Cerebellar cortex (tissue), 1 donor: ENCODE results near the gene VSTM2B.
"Not testable (repeated sequence)": the region's sequence is repeated elsewhere in the genome, so short reads cannot be mapped to it uniquely, and the experiment has no call there.

Experiments used
- DNase-seq: peaks from one replicate; pipeline ENCODE4 v3.0.0-alpha.2; 2015; ENCODE audit warnings: low spot score

The VSTM2B gene

DNA sequence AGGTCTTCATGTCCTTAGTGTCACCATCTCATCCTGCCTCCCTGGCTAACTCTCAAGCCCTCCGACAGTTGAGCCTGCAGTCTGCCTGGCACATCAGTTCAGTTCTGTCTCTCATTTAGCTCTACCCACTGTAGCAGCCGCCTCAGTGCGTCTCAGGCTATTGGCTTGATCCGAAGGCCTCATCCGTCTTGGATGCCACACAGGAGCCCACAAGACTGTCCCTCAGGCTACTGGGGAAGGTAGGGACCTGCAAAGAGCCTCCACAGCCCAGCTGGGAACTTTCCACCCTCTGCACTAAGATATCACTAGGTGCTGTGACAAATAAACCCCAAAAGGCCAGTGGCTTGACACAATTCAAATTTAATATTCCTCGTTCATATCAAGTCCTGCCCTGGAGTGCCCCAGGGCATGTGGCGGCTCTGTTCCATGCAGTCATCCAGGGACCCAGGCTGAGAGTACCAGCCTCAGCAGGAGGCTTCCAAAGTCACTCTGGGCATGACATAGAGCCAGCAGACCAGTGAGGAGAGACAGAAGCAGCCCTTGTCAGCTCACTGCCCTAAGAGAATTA, 5.7 kb downstream of the VSTM2B start:
- DNase-seq: no peak

DNA sequence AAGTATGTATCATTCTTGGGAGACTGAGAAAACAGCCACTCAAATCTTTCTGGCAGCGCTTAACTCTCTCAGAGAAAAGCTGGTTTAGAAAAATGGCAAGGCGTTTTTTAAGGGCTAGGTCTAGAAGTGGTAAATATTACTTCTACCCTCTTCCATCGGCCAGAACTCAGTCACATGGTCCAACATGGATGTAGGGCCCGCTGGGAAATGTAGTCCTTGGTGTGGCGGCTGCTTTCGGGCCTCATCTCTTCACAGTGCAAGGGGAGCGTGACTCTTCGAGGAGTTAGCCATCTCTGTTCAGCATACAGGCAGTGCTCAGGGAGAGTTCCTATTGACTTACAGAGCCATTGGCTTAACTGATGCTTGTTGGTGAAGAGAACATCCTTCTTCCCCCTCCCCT, 6.3 kb downstream of the VSTM2B start:
- peak; percentile 24 for DNase-seq

DNA sequence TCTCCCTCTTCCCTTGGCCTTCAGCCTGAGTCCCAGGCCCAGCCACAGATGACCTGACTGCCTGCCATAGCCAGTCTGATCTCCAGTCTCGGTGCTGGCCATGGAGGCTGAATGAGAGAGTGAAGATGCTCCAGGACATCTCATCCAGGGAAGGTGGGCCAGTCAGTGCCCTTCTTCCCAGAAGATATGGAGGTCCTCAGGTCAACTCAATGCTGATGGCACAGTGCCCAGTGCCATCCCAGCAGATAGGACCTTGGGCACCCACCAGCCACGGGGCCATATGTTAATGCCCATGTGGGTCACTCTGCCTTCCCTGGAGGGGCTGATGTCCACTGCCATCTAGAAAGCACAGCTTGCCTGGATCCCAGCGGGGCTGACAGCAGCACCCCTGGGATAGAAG, 7.2 kb downstream of the VSTM2B start:
- no peak for DNase-seq

DNA sequence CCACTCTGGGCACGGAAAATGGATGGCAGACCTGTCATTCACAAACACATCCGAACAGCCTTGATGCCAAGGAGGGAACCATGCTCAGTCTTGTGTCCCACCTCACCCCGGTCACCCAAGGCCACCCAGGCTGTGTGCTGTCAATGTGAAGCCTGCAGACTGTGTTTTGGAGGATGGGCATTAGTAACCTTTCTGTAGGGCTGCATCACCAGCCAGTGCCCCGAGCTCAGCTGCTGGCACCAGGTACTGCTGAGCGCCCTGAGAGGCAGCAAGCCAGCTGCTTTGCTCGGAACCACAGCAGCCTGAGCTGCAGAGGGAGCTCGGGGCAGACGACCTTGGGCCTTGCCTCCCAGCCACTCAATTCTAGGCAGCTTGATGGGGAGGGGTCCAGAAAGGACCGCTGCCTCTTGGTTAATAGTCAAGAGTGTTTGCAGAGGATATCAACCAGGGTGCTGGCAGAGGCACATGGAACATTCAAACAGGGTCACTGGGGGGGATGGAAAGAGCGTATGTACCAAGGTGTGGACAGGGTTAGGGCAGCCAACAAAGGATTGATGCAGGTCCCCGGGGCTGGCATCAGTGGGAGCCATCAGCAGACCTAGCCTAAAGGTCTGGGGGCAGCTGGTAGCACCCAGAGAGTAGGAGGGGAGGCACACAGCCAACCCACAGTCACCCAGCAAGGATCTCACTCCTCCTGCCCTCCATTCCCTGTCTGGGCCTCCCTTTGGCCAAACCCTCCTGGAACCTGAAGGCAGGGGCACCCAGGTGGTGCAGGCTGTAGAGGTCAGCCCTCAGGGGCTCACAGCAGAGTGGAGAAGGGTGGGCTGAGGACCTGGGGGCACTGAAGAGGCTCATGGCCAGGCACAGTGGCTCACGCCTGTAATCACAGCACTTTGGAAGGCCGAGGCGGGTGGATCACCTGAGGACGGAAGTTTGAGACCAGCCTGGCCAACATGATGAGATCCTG, 8.1 kb downstream of the VSTM2B start:
- DNase-seq: no peak

DNA sequence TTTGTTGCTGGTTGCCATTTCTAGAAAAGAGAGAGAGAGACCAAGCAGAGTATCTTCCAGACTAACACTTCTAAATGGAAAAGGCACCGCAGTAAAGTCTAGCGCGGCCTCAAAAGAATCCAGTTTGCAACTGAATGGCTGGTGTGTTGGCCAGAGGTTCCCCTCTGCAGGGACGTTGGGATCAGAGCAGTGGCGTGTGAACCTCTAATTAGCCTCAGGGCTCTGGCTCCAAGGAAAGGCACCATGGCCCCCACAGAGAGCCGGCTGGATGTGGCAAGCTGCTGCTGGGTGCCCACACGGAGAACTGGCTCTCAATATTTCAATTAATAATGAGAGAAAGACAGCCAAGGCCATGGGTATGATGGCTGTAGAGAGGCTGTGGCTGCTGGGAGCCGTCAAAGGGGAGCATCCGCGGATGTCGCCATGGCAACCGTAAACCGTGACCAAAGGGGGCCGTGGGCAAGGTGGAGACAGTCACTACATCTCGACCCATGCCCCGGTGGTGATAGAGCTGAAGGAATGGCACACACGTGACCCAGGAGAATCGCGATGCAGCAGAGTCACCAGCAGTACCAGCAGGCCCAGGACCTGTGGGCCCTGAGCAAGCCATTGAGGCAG, 9.5 kb downstream of the VSTM2B start:
- no peak for DNase-seq

DNA sequence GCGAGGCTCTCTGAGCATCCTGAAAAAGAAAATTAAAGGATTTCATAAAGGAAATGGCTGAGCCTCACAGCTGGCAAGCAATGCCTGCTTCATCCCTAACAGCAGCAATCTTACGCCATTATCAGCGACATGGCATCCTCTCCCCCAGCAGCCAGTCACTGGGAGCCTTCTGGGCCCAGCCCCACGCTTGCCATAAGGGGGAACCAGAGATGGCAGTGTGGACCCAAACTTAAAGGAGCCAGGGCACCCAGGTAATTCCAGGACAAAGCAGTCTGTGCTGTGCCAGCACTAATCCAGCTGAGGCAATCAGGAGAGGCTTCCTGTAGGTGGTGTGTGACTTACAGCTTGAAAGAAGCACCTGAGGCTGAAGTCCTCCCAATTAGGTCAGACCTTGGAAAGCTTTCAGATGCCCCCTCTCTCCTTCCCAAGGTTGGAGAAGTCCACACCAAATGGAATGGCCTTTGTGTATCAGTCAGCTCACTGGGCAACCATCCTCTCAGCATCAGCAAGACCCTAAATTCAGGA, 10.3 kb downstream of the VSTM2B start:
- no peak for DNase-seq

DNA sequence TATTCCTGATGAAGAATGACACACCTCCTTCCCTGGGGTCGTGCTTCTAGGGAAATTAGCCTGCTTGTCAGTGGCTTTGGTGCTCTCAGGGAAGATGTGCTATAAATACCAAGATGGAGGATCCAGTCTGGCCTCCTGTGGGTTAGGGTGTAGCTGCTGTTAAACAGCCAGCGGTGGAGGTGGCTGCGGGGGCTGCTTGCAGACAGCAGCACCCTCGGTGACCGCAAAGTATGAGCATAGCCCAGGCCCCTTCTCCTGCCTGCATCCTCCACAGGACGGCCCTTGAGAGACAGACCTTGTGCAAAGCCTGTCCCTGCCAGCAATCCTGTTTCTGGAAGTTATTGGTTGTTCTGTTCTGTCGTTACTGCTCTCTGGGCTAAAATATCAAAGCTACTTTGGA, 11.4 kb downstream of the VSTM2B start:
- no peak for DNase-seq

DNA sequence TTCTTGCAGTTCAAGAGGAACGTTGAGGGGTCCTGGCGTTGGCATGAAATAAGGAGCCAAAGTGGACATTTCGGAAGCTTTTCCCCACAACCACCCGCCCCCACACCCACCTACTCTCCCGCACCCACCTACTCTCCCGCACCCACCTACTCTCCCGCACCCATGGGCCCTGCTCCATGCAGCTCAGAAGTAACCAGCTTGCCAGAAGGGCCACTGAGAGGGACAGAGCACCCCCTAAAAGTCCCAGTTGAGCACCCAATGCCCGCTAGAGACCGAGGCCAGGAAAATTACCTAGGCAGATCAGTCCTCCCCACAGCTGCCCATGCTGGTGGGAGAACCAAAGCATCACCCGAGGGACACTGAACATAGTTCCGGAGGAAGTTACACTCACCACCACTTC, 11.8 kb downstream of the VSTM2B start:
- DNase-seq: no peak

DNA sequence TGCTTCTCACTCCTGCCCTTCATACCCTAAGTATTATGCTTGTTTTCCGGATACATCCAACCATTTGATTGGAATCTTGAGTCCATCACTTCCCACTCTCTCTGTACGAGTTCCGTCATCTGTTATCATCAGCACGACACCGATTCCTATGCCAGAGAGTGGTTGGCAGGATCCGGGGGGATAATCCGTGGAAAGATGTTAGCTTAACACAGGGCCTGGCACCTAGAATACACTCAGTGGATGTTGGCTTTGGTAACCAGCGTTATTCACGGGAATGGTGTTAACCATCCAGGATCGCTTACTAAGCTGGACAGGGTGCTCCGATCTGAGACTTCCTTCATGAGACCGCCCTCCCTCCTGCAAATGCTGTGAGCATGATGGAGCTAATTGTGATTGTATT, 12.4 kb downstream of the VSTM2B start:
- DNase-seq: no peak

DNA sequence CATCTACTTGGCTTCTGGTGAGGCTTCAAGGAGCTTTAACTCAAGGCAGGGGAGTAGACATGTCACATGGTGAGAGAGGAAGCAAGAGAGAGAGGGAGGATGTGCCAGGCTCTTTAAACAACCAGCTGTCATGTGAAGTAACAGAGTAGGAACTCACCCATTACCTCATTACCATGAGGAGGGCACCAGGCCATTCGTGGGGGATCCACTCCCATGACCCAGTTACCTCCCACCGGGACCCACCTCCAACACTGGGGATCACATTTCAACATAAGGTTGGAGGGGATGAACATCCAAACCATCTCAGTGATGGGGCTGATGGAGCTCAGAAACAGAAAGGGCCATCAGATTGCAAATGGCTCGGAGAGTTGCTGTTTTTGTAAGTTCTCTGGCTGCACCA, 12.9 kb downstream of the VSTM2B start:
- no peak for DNase-seq

DNA sequence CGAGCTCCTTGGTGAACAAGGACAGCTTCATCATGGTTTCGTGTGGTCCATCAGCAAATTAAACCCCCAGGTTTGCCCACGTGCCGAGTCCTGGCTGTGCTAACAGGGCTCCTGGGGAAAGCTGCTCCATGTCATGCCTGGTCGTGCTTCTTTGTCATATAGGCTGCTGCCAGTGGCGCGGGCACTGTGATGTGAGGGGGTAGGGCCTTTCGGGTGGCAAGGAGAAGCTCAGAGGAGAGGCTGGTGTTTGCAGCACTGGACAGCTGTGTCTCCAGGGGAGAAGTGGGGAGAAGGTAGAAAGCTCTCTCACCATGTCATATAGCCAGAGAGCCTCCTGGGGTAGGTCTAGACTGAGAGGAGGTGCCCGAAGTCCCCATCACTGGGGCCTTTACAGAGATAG, 13.3 kb downstream of the VSTM2B start:
- DNase-seq: no peak

DNA sequence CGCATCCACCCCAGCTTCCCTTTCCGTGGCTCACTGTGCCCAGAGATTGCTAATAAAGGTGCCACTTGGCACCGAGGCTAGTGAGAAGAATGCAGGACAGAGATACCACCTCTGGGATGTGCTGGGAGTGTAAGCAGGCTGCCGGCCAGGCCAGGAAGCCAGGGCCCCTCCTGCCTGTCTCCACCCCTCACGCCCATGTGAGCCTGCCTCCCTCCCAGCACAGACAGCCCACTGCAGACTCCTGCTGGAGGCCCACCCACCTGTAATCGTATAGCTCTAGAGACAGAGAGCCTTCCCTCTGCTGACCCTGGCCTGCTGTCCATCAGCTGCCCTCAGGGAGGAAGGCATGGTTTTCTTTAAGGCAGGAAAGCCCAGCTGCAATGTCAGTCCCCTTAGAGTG, 13.9 kb downstream of the VSTM2B start:
- DNase-seq: no peak

DNA sequence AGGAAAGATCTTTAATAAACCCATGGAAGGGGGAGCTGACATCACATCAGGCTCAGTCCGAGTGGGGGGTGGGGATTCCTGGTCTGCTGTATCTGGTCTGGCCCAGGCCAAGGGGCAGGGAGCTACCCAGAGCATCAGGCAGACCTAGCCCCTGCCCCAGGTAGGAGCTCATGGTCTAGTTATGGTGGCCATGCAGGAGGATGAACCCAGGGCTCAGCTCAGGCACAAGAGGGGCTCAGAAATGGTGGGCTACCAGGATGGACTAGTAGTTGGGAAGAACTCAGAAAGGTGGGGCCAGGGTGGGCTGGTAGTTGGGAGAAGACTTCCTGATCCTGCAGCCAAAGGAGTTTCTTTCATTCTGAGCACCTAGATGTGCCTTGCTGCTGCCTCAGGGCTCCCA, 14.3 kb downstream of the VSTM2B start:
- no peak for DNase-seq

DNA sequence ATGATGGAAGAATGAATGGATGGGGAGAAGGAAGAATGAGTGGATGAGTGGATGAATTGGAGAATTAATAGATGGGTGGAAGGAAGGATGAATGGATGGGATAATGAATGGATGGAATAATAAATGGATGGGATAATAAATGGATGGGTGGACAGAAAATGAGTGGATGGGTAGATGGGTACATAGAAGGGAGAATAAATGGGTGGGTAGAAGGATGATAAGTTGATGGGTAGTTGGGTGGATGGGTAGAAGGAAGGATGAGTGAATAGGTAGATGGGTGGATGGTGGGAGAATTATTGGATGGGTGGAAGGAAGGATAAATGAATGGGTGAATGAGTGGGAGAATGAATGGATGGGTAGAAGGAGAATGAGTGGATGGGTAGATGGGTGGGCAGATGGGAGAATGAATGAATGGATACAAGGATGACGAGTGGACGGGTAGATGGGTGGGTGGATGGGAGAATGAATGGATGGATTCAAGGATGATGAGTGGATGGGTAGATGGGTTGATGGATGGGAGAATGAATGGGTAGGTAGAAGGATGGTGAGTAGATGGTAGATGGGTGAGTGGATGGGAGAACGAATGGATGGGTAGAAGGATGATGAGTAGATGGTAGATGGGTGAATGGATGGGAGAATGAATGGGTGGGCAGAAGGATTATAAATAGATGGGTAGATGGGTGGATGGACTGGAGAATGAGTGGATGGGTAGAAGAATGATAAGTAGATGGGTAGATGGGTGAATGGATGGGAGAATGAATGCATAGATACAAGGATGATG, 15.9 kb downstream of the VSTM2B start:
- no peak for DNase-seq

DNA sequence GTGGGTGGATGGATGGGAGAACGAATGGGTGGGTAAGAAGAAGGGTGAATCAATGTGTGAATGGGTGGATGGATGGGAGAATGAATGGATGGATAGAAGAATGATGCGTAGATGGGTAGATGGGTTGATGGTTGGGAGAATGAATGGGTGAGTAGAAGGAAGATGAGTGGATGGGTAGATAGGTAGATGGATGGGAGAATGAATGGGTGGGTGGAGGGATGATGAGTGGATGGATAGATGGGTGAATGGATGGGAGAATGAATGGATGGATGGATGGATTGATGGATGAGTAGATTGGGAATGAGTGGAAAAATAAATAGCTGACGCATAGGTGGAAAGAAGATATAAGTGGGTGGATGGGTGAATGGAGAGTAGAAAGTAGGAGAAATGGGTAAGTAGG, 16.5 kb downstream of the VSTM2B start:
- no peak for DNase-seq

DNA sequence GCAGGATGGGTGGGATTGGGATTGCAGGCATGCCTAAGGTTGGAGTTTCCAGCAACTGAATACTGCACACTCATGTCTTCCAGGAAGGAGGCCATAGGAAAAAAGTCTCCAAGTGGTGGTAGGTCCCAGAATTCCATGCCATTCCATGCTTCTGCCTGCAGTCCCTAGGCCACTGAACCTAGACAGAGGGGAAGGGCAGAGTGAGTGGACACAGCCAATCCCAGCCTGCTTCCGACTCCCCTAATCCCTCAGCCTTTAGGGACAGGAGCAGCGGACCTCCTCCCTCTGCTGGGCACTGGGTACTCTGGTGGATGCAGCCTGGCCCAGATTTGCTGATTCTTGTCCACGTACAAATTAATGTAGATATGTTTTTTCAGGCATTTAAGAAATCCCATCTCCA, 17.0 kb downstream of the VSTM2B start:
- no peak for DNase-seq

DNA sequence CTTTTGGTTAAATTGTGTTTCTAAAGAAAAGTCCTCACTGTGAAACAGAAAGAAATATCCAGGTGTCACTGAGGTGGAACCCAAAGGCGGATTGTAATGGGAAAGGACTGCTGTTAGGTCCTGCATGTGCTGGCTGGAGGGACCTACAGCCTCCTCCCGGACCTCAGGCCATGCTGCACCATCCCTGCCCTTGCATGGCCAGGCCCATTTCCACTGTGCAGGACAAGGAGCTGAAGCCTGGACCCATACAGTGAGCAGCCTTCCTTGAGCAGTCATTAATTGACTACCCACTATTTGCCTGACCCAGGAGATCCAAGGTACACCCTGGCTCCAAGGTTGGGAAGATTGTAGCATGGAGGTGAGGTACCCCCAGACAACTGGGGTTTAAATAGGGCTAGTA, 17.6 kb downstream of the VSTM2B start:
- no peak for DNase-seq

DNA sequence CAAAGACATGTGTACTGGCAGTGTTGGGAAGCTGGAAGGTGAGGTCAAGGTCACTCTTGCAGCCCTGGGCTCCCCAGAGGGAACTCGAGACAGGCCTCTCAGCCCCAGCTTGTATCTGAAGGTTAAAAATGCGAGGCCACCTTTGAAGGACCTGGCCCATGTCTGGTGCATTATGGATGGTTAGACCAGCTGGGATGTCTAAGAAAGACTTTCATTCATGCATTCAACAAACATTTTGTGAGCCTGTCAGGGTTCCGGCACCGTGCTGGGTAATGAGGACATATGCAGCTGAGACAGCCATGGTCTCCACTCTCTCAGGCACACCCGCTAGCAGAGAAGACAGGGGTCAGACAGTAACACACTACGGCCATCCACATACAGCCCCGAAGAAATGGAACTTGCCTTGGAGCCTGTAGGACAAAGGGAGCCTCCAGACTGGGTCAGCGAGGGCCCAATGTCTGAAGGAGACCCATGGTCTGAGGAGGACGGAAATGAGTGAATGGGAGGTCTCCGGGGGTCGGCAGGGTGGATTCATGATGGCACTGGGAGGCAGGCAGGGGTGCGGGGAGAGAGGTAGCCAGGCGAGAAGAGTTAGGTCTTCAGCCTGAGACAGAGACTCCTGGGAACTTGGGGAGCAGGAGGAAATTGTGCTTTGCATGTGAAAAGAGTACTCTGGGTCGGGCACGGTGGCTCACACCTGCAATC, 19.0 kb downstream of the VSTM2B start:
- DNase-seq: no peak

DNA sequence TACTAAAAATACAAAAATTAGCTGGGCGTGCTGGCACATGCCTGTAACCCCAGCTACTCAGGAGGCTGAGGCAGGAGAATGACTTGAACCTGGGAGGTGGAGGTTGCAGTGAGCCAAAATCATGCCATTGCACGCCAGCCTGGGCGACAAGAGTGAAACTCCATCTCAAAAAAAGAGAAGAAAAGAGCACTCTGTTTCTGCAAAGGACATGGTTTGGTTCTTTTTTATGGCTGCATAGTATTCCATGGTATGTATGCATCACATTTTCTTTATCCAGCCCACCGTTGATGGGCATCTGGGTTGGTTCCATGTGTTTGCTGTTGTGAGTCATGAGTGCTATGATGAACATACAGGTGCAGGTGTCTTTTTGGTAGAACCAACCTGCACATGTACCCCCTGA, 19.7 kb downstream of the VSTM2B start:
- not testable (repeated sequence) for DNase-seq

DNA sequence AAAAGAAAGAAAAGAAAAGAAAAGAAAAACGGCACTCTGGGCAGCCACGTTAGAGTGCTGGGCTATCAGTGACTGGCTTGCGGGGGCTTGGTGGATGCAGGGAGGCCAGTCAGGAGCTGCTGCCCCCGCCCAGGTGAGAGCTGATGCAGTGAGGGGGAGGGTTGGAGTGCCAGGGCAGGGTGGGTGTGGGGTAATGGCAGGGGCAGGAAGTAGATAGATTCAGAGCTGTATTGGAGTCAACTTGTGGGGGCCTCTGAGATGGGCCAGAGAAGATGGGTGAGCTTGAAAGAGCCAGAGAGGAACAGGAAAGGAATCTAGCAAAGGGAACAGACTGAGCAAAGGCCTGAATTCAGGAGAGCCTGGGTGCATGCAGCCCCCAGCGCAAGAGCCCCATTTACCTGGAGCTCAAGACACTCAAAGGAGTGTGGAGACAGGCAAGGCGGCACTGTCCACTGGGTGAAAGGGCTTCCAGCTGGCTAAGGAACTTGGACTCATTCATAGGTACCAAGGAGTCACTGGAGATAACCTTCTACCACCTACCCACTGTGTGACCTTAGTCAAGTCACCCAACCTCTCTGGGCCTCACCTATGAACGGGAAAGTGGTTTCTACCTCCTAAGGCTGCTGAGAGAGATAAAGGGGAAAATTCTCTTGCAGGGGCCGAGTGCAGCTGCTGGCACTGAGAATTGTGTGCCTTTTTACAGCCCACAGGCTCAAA, 20.2 kb downstream of the VSTM2B start:
- DNase-seq: no peak
